HepG2 (cell line): ENCODE measurements around the gene NRN1L.
"Not testable (repeated sequence)": the region's sequence is repeated elsewhere in the genome, so short reads cannot be mapped to it uniquely, and the experiment has no call there.

Experiments used
- SRF ChIP-seq: IDR thresholded peaks from 2 replicates; pipeline ENCODE4 v1.6.1; 2011; ENCODE audit warnings: mild to moderate bottlenecking, low read depth, low read length, moderate library complexity
- TEAD3 ChIP-seq: optimal IDR thresholded peaks from 2 replicates; pipeline ENCODE3; 2016; ENCODE audit warnings: borderline replicate concordance
- TF ChIP-seq, protein P1 (sequence below): sonication (generic); formaldehyde crosslinking; IDR thresholded peaks from 2 replicates; pipeline ENCODE4 v1.4.0; 2020; ENCODE audit warnings: missing genetic modification reagents, borderline replicate concordance

DNA sequence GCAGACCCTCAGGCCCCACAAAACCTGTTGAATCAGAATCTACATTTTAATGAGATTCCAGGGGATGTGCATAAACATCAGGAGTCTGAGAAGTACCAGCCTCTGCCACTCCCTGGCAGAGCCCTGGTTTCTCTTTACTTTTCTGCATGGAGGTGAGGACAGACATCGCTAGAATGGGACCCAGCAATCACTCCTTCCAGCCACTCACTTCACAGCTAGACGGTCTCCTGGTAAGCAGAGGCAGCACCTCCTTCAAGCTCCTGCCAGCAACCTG lies 30.7 kb downstream of the NRN1L start:
- TF ChIP-seq, protein P1, sequence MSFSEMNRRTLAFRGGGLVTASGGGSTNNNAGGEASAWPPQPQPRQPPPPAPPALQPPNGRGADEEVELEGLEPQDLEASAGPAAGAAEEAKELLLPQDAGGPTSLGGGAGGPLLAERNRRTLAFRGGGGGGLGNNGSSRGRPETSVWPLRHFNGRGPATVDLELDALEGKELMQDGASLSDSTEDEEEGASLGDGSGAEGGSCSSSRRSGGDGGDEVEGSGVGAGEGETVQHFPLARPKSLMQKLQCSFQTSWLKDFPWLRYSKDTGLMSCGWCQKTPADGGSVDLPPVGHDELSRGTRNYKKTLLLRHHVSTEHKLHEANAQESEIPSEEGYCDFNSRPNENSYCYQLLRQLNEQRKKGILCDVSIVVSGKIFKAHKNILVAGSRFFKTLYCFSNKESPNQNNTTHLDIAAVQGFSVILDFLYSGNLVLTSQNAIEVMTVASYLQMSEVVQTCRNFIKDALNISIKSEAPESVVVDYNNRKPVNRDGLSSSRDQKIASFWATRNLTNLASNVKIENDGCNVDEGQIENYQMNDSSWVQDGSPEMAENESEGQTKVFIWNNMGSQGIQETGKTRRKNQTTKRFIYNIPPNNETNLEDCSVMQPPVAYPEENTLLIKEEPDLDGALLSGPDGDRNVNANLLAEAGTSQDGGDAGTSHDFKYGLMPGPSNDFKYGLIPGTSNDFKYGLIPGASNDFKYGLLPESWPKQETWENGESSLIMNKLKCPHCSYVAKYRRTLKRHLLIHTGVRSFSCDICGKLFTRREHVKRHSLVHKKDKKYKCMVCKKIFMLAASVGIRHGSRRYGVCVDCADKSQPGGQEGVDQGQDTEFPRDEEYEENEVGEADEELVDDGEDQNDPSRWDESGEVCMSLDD (CRISPR knock-in tag): not testable (repeated sequence)
- TF ChIP-seq SRF; TEAD3 (CRISPR knock-in tag): not testable (repeated sequence)
